ENCODE data around the gene THRB.

DNA sequence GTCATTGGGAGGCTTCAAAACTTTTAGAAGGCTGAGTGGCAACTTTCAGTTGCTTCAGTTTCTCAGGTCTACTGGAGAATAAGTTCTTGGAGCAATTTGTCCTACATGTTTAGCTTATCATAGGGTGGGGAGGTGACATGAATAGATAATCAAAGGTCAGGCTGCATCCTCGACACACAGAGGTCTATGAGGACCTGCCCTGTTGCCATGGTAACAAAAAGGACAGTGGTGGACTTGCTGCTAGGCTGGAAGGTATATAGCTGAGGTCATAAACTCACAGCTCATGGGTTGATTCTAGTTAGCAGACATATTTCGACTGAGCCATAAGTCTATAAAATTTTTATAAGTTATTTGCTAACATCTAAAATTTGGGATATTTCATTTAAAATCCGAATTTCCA lies 267.0 kb downstream of the THRB start:
- TF ChIP-seq SMC3 (IDR thresholded peaks at IDR 0.05; ENCODE audit: low read depth, low read length) (no peak), JUND (IDR thresholded peaks at IDR 0.05) (no peak), TEAD4 (IDR thresholded peaks at IDR 0.05; ENCODE audit: borderline replicate concordance, insufficient read depth) (no peak), NRF1 (IDR thresholded peaks at IDR 0.05; ENCODE audit: low read depth, low read length) (no peak), FOXJ3 (CRISPR knock-in tag; IDR thresholded peaks at IDR 0.05) (no peak), EP300 (IDR thresholded peaks at IDR 0.05; ENCODE audit: borderline replicate concordance in 1 of 2, low read depth in 1 of 2, low read length in 1 of 2) (no peak), TAF1 (IDR thresholded peaks at IDR 0.05; ENCODE audit: borderline replicate concordance, low read depth, low read length) (no peak), SIN3A (IDR thresholded peaks at IDR 0.05; ENCODE audit: borderline replicate concordance, low read depth, low read length) (no peak)
- TF ChIP-seq, protein P1, sequence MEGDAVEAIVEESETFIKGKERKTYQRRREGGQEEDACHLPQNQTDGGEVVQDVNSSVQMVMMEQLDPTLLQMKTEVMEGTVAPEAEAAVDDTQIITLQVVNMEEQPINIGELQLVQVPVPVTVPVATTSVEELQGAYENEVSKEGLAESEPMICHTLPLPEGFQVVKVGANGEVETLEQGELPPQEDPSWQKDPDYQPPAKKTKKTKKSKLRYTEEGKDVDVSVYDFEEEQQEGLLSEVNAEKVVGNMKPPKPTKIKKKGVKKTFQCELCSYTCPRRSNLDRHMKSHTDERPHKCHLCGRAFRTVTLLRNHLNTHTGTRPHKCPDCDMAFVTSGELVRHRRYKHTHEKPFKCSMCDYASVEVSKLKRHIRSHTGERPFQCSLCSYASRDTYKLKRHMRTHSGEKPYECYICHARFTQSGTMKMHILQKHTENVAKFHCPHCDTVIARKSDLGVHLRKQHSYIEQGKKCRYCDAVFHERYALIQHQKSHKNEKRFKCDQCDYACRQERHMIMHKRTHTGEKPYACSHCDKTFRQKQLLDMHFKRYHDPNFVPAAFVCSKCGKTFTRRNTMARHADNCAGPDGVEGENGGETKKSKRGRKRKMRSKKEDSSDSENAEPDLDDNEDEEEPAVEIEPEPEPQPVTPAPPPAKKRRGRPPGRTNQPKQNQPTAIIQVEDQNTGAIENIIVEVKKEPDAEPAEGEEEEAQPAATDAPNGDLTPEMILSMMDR (IDR thresholded peaks at IDR 0.05) = no peak
- TF ChIP-seq, protein P2, sequence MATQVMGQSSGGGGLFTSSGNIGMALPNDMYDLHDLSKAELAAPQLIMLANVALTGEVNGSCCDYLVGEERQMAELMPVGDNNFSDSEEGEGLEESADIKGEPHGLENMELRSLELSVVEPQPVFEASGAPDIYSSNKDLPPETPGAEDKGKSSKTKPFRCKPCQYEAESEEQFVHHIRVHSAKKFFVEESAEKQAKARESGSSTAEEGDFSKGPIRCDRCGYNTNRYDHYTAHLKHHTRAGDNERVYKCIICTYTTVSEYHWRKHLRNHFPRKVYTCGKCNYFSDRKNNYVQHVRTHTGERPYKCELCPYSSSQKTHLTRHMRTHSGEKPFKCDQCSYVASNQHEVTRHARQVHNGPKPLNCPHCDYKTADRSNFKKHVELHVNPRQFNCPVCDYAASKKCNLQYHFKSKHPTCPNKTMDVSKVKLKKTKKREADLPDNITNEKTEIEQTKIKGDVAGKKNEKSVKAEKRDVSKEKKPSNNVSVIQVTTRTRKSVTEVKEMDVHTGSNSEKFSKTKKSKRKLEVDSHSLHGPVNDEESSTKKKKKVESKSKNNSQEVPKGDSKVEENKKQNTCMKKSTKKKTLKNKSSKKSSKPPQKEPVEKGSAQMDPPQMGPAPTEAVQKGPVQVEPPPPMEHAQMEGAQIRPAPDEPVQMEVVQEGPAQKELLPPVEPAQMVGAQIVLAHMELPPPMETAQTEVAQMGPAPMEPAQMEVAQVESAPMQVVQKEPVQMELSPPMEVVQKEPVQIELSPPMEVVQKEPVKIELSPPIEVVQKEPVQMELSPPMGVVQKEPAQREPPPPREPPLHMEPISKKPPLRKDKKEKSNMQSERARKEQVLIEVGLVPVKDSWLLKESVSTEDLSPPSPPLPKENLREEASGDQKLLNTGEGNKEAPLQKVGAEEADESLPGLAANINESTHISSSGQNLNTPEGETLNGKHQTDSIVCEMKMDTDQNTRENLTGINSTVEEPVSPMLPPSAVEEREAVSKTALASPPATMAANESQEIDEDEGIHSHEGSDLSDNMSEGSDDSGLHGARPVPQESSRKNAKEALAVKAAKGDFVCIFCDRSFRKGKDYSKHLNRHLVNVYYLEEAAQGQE (IDR thresholded peaks at IDR 0.05; ENCODE audit: low read depth, low read length) = no peak
- TF ChIP-seq, protein P3, sequence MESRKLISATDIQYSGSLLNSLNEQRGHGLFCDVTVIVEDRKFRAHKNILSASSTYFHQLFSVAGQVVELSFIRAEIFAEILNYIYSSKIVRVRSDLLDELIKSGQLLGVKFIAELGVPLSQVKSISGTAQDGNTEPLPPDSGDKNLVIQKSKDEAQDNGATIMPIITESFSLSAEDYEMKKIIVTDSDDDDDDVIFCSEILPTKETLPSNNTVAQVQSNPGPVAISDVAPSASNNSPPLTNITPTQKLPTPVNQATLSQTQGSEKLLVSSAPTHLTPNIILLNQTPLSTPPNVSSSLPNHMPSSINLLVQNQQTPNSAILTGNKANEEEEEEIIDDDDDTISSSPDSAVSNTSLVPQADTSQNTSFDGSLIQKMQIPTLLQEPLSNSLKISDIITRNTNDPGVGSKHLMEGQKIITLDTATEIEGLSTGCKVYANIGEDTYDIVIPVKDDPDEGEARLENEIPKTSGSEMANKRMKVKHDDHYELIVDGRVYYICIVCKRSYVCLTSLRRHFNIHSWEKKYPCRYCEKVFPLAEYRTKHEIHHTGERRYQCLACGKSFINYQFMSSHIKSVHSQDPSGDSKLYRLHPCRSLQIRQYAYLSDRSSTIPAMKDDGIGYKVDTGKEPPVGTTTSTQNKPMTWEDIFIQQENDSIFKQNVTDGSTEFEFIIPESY (IDR thresholded peaks at IDR 0.05; ENCODE audit: borderline replicate concordance, low read depth) = no peak
- TF ChIP-seq, protein P4, sequence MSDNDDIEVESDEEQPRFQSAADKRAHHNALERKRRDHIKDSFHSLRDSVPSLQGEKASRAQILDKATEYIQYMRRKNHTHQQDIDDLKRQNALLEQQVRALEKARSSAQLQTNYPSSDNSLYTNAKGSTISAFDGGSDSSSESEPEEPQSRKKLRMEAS (IDR thresholded peaks at IDR 0.05; ENCODE audit: low read depth) = no peak
